ENCODE measurements around the gene GABRG3. TPM values are rescaled to one million over a fixed set of nuclear protein-coding genes. Genes with fewer than 3 reads are reported as not detected.

GABRG3 gene
- polyA plus RNA-seq, 4 donors, result 1.7 to 2.4 (median 2.2) TPM

GRCh38 chr15:27234593-27234992 is 263.6 kb downstream of the GABRG3 start:
- no peak for DNase-seq (ENCODE audit: low read depth in 4 of 4, low spot score in 3 of 4)

- DNase-seq (ENCODE audit: low read depth in 4 of 4, low spot score in 3 of 4), result no peak
Measured at GRCh38 chr15:27235161-27235560, 264.2 kb downstream of the GABRG3 start.

- DNase-seq (ENCODE audit: low read depth in 4 of 4, low spot score in 3 of 4), result no peak
Measured at GRCh38 chr15:27235681-27236080, 264.7 kb downstream of the GABRG3 start.

GRCh38 chr15:27237319-27237939 is 266.4 kb downstream of the GABRG3 start:
- DNase-seq (ENCODE audit: low read depth in 4 of 4, low spot score in 3 of 4), result no peak

GRCh38 chr15:27238209-27238608 is 267.2 kb downstream of the GABRG3 start:
- no peak for DNase-seq (ENCODE audit: low read depth in 4 of 4, low spot score in 3 of 4)

- DNase-seq (ENCODE audit: low read depth in 4 of 4, low spot score in 3 of 4), result no peak
Measured at GRCh38 chr15:27238707-27239423, 267.9 kb downstream of the GABRG3 start.

- DNase-seq (ENCODE audit: low read depth in 4 of 4, low spot score in 3 of 4), result no peak
Measured at GRCh38 chr15:27241943-27242342, 271.0 kb downstream of the GABRG3 start.

GRCh38 chr15:27244047-27244446 is 273.1 kb downstream of the GABRG3 start:
- no peak for DNase-seq (ENCODE audit: low read depth in 4 of 4, low spot score in 3 of 4)

- DNase-seq (ENCODE audit: low read depth in 4 of 4, low spot score in 3 of 4), result no peak
Measured at GRCh38 chr15:27248251-27248650, 277.3 kb downstream of the GABRG3 start.

GRCh38 chr15:27249046-27249759 is 278.2 kb downstream of the GABRG3 start:
- DNase-seq (ENCODE audit: low read depth in 4 of 4, low spot score in 3 of 4), result no peak

GRCh38 chr15:27249760-27250109 is 278.8 kb downstream of the GABRG3 start:
- DNase-seq (ENCODE audit: low read depth in 4 of 4, low spot score in 3 of 4), result no peak

GRCh38 chr15:27250223-27250622 is 279.2 kb downstream of the GABRG3 start:
- no peak for DNase-seq (ENCODE audit: low read depth in 4 of 4, low spot score in 3 of 4)

GRCh38 chr15:27254055-27254454 is 283.1 kb downstream of the GABRG3 start:
- DNase-seq (ENCODE audit: low read depth in 4 of 4, low spot score in 3 of 4), result no peak

GRCh38 chr15:27254801-27255200 is 283.8 kb downstream of the GABRG3 start:
- DNase-seq (ENCODE audit: low read depth in 4 of 4, low spot score in 3 of 4), result no peak

GRCh38 chr15:27256446-27256845 is 285.5 kb downstream of the GABRG3 start:
- DNase-seq (ENCODE audit: low read depth in 4 of 4, low spot score in 3 of 4), result no peak

GRCh38 chr15:27258287-27258686 is 287.3 kb downstream of the GABRG3 start:
- no peak for DNase-seq (ENCODE audit: low read depth in 4 of 4, low spot score in 3 of 4)

- DNase-seq (ENCODE audit: low read depth in 4 of 4, low spot score in 3 of 4), result no peak
Measured at GRCh38 chr15:27260523-27260922, 289.5 kb downstream of the GABRG3 start.

GRCh38 chr15:27268923-27269322 is 297.9 kb downstream of the GABRG3 start:
- no peak for DNase-seq (ENCODE audit: low read depth in 4 of 4, low spot score in 3 of 4)

- DNase-seq (ENCODE audit: low read depth in 4 of 4, low spot score in 3 of 4), result no peak
Measured at GRCh38 chr15:27271258-27271657, 300.3 kb downstream of the GABRG3 start.

GRCh38 chr15:27272427-27272826 is 301.4 kb downstream of the GABRG3 start:
- no peak for DNase-seq (ENCODE audit: low read depth in 4 of 4, low spot score in 3 of 4)

- DNase-seq (ENCODE audit: low read depth in 4 of 4, low spot score in 3 of 4), result no peak
Measured at GRCh38 chr15:27273506-27273905, 302.5 kb downstream of the GABRG3 start.

- DNase-seq (ENCODE audit: low read depth in 4 of 4, low spot score in 3 of 4), result no peak
Measured at GRCh38 chr15:27278761-27279160, 307.8 kb downstream of the GABRG3 start.
